Activated CD4-positive, alpha-beta T cell treated with anti-CD3 and anti-CD28 coated beads, Interleukin-2, Interleukin-6, amounts not matched to agents 100 ng/mL and 50 ng/mL, durations not matched to agents 16 hours and 8 hours (primary cell): Measurements from ENCODE around the gene DEAF1.
A peak's percentile ranks its signal among the peaks of the same experiment; 100 is the strongest.
"Not testable (repeated sequence)": the region's sequence is repeated elsewhere in the genome, so short reads cannot be mapped to it uniquely, and the experiment has no call there.

Experiments used
- DNase-seq: peaks from one replicate; pipeline ENCODE4 v3.0.0-alpha.2; 2020

Gene DEAF1

DNA sequence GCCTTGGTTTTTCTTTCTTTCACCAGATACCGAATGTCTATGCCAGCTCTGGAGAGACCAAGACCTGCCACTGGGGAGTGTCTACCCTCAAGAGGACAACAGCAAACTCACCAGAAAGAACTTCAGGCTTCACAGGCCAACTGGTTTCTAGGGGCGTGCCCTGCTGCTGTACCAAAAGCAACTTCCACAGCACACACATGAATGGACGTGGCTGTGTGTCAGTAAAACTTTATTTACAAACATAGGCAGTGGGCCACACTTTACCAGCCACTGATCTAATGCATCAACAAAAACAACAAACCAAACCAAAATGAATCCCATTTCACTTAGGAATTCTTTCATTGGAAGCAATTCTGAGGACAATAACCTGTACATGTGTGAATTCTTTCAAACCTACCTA, 16.7 kb downstream of the DEAF1 start:
- no peak for DNase-seq

DNA sequence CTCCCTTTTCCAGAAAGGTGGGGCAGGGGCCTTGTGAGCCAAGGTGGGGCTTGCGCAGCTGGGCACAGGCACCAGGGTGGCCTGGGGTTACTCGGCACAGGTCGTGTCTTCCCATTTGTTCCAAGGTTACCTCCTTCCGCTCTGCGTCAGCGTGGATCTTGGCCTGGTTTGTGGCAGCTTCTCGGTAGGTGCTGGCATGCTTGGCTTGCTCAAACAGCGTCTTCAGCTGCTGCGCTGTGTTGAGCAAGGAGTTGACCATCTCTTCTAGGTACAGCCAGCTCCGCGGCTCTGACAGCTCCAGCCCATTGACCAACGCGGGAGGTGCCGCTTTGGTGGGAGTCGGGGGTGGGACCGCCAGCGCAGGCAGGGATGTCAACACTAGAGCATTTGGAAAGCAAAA, 20.6 kb downstream of the DEAF1 start:
- no peak for DNase-seq

DNA sequence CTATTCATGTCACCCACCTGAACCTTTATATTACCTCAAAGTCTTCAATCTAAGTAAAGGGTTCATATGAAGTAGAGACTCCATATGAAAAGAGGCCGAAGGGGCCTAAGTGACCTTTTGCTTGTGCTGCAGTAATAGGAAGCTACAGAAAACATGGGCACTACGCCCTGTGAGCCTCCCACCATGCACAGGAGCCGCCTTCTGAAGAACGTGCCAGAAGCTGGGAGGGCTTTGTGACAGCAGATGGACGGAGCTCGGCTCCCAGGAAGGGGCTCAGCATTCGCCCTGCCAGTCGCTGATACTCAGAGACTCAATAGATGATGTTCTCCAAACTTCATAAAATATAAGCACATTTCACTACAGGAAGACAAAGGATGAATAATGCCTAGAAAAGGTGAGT, 21.2 kb downstream of the DEAF1 start:
- no peak for DNase-seq

DNA sequence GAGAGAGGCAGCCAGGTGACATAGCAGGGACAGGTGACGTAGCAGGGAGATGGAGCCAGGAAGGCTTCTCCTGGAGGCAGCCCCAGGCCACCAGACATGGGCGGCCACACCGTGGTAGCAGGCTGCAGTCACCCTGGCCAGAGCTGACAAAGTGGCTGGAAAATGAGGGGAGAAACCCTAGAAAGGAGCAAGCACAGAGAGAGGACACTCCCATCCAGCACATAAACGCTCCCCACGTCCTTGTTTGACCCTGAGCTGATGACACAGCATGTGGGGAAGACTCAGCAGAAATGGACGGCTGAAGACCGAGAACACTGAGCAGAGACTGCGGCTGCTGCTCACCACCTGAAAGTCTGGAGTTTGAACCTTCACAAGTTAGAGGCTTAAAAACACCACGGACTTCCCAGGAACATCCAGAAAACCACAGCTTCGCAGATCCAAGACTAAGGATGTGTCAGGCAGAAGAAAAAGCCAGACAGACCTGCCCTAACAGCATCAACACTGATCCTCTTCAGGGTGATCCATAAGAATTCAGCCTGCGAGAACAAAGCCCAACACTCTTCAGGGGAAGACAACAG, 29.2 kb downstream of the DEAF1 start:
- DNase-seq, result no peak

DNA sequence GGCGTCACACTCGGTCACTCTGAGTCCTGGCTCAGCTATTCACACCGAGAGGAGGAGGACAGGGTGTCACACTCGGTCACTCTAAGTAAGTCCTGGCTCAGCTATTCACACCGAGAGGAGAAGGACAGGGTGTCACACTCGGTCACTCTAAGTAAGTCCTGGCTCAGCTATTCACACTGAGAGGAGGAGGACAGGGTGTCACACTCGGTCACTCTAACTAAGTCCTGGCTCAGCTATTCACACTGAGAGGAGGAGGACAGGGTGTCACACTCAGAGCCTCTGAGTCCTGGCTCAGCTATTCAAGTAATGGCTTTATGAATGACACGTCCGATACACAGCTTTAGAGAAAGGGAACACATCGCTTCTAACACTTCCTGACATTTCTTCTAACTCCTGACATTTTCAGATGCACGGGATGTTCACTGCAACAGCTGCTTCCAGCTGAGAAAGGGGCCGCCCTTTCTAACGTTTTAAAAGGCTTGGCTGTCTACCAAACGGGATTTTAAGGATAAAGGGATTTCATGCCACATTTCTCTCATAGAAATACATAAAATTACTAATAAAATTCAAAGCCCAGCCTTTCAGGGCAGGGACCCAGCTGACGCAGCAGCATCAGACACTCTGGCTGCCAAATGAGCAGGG, 29.8 kb downstream of the DEAF1 start:
- no peak for DNase-seq

DNA sequence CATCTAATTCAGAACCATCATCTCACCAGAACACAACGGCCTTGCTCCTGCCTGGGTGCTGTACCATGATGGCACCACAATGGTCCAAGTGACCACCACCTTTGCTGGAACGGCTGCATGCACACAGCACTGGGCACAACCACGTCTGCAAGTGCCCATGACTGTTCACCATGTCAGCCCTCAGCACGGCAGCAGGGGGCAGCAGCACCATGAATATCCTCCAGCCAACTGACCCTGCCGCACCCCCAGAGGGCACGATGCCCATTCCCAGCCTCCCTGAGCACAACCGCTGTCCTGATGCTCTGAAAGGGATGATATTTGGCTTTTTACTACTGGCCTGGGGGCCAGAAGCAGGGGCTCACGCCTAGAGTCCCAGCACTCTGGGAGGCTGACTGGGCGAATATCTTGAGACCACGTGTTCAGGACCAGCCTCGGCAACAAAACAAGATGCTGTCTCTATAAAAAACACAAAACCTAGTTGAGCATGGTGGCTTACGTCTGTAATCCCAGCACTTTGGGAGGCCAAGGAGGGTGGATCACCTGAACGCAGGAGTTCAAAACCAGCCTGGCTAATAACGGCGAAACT, 32.2 kb downstream of the DEAF1 start:
- peak; percentile 43 for DNase-seq

DNA sequence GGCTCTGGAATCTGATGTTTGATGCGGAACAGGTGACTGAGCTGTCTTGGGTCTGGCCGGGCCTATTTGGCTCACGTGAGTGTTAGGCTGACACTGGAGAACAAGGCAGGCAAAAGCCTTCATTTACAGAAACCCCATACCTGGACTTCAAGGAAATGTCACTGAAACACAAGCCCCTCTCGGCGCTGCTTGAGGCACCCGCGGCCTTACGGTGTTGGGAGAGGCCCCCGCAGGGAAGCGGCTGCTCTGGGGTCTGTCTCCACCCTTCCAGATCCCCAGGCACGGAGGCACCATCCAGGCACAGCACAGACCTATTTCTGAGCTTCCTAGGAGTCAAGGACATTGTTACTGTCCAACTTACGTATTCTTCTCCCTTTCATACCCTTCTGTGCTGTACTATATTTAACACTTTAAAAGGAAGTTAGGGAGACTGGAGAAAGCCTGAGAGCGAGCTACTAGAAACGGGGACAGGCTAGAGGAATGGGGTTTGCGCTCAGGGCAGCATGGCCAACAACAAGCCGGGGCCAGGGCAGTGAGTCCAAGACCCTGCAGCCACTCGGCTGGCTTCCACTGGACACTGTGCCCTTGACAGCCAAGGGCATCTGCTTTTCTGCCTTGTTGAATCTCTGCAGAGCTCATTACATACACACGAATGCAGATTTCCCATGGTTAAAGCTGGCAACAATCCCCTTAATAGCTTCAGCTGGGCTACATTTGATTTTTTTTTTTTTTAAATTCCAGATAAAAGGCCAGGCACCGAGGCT, 34.2 kb downstream of the DEAF1 start:
- no peak for DNase-seq

DNA sequence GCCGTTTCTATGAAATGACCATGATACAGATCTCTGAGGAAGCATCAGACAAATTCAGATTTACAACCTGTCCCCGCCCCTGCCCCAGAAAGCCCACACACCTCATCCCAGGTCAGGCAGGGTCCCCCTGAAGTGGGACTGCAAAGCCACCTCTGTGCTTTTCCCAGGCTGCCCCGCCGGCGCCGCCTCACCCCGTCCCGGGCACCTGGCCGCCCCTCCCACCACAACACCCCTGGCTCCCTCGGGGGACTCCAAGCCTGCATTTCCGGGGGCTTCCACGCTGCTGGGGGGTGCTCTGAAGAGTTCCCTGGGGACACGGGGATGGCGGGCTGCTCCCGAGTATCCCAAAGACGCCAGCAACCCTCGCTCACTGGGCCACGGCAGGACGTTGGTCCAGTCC, 34.7 kb downstream of the DEAF1 start:
- no peak for DNase-seq

DNA sequence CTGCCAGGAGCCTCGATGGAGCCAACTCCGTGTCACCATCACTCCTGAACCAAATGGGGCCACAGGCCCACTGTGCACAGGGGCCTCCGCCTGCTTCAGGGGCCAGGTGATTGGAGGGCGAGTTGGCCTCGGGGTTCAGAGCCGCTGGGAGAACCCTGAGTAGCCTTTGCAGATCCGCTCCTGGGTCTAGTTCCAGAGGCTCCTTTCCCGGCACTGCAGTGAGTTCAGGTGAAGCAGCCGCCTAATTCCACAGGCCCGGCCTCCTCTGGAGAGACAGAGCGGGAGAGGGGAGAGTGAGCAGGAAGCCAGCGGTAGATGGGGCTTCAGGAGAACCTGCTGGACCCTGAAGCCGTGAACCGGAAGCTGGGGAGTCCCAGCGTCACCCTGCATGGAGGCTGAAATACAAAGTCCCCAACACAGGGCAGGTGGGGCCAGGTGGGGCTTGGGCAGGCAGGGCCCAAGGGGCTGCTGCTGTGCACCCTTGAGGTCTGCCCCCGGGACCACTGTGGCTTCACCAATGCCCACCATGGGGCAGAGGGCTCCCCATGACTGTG, 35.4 kb downstream of the DEAF1 start:
- DNase-seq, result no peak

DNA sequence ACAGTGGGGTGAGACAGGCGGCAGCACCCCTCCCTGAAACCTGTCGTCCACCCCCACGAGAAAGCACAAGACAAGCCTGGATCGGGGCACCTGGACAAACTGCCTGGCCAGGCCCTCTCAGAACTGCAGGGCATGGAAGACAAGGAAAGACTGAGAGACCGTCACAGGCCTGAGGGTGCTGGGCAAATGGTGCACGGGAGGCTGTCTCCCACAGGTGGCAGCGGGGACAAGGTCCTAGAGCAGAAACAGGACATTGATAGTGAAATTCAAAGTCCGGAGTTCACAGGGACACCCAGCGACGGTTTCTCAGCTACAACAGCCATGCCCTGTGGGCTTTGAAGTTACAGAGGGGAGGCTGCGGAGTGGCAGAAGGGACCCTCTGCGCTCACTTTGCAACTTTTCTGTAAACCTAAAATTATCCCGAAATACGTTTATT, 37.3 kb downstream of the DEAF1 start:
- DNase-seq, result no peak

DNA sequence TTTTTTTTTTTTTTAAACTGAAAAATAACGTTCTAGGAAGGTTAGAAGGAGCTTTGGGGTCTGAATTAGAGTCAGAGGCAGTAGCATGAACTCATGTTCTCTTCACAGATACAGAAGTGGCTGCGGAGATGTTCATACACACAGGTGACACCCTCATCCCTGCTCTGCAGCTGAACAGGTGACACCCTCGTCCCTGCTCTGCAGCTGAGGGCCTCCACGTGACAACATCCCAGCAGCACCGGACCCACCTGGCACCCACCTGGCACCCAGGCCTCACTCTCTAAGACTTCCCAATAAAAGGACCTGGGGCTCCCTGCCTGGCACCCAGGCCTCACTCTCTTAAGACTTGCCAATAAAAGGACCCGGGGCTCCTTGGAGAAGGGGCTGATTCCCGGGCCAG, 38.2 kb downstream of the DEAF1 start:
- no peak for DNase-seq

DNA sequence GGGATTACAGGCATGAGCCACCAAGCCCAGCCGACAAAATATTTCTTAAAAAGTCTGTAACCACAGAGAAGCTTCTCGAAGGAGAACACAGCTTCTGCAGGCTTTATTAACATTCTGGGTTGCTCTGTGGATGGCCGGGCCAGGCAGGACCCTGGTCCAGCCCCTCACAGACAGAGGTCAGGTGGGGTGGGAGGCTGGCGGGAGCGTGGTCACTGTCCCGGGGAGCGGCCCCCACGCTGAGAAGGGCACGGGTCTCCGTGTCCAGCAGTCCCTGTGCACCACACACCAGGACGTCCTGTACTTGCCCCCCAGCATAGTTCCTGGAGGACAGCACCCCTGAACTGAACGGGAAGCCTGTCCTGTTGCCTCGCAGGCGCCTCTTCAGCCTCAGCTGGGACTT, 38.6 kb downstream of the DEAF1 start:
- no peak for DNase-seq

DNA sequence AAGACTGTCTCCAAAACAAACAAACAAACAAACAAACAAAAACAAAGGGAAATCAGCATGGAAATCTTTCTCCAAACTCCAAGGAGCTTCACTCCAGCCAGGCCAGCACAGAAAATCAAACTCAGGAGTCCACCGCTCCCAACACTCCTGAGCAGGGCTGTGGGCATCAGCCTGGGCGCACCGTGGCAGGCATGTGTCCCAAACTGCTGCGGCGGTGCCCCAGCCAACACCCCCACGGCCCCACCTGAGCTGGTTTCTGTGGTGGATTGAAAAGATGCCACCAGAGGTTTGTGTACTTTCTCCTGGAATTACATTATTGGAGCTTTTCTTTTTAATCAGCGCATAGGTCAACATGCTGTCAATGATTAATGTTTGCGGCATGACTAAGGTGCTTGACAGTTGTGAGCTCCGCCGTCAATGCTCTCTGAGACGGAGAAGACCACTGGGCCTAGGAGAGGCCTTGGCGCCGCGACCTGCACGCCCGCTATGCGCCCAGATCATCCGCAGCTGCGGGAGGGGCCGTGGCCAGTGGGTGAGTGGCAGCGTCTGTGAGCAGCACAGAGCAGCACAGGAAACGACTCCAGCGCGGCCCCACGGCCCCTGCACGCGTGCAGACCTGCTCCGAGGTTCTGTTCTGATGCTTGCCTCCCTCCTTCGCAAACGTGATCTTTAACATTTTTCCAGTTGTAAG, 39.8 kb downstream of the DEAF1 start:
- no peak for DNase-seq

DNA sequence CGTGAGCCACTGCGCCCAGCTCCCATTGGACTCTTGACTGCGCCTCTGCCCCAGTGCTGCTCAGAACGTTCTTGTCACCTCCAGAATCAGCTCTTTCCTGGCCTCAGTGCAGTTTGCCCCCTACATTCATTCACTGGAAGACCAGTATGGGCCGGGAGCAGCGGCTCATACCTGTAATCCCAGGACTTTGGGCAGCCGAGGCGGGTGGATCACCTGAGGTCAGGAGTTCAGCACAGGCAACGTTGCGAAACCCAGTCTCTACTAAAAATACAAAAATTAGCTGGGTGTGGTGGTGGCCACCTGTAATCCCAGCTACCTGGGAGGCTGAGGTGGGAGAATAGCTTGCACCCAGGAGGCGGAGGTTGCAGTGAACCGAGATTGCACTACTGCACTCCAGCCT, 40.6 kb downstream of the DEAF1 start:
- not testable (repeated sequence) for DNase-seq

DNA sequence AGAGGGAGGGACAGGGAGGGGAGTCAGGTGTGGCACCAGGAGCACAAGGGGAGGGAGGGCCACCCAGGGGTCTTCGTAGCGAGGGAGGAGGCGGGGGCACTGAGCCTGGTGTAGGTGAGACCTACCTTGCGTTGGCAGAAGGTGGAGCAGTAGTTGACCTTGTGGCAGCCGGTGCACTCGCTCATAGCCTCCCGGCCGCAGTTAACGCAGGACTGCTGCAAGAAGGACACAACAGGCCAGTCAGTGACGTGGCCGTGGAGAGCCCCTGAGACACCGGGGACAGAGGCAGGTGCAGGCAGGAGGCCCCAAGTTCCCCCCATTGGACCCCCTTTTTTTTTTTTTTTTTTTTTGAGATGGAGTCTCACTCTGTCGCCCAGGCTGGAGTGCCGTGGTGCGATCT, 41.2 kb downstream of the DEAF1 start:
- no peak for DNase-seq

DNA sequence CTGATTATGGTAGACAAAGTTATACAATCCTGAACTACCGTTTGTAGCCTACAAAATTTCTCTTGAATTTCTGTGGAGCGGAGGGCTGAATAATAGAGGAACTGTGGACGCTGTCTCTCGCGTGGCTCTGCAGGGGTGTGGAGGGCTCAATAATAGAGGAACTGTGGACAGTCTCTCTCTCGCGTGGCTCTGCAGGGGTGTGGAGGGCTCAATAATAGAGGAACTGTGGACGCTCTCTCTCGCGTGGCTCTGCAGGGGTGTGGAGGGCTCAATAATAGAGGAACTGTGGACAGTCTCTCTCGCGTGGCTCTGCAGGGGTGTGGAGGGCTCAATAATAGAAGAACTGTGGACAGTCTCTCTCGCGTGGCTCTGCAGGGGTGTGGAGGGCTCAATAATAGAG, 41.9 kb downstream of the DEAF1 start:
- not testable (repeated sequence) for DNase-seq

DNA sequence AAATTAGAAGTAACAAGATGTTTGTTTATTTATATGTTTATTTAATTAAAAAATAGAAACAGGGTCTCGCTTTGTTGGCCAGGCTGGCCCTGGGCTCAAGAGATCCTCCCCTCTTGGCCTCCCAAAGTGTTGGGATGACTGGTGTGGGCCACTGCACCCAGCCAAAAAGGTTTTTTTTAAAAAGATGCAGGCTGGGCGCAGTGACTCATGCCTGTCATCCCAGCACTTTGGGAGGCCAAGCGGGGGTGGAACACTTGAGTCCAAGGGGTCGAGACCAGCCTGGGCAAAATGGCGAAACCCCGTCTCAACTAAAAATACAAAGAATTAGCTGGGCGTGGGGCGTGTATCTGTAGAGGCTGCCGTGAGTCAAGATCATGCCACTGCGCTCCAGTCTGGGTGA, 44.5 kb downstream of the DEAF1 start:
- DNase-seq, result no peak

DNA sequence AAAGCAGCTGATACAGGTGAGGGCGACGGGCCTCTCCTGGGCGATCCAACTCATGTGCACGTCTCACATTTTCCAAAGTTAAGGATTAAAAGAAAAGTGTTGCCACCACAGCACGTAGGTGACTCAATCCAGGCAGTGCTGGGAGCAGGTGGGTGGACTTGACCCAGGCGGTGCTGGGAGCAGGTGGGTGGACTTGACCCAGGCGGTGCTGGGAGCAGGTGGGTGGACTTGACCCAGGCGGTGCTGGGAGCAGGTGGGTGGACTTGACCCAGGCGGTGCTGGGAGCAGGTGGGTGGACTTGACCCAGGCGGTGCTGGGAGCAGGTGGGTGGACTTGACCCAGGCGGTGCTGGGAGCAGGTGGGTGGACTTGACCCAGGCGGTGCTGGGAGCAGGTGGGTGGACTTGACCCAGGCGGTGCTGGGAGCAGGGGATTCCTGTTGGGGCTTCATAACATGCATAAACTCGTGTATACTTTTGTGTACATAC, 47.3 kb downstream of the DEAF1 start:
- not testable (repeated sequence) for DNase-seq

DNA sequence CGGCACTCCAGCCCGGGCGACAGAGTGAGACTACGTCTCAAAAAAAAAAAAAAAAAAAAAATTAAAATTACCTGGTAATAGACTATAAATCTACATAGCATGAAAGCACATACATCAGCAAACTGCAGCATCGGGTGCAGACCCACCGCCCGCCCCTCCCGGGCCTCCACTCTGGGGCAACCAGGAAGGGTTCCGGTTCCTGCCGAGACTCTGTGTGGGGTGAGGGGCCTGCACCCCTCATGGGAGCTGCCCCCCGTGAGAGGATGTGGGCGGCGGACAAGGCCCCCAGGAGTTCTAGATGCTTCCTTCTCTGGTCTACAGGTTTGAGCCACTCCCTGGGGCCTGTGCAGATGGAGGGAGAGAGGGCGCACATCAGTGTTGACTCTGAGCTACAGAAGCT, 48.8 kb downstream of the DEAF1 start:
- no peak for DNase-seq

DNA sequence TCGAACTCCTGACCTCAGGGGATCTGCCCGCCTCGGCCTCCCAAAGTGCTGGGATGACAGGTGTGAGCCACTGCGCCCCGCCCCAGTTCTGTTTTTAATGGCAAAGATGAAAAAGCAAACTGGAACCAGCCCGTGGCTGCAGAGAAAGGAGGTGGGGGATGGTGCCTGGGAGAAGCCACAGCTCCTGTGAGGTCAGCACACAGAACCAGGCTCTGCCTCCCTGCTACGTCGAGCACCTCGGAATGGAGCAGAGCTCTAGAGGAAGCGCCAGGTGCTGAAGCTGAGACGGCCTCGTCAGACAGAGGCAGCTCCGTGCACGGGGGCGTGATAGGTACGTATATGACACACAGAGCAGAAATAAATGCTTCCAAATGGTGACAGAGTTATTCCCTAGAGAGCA, 49.5 kb downstream of the DEAF1 start:
- no peak for DNase-seq

DNA sequence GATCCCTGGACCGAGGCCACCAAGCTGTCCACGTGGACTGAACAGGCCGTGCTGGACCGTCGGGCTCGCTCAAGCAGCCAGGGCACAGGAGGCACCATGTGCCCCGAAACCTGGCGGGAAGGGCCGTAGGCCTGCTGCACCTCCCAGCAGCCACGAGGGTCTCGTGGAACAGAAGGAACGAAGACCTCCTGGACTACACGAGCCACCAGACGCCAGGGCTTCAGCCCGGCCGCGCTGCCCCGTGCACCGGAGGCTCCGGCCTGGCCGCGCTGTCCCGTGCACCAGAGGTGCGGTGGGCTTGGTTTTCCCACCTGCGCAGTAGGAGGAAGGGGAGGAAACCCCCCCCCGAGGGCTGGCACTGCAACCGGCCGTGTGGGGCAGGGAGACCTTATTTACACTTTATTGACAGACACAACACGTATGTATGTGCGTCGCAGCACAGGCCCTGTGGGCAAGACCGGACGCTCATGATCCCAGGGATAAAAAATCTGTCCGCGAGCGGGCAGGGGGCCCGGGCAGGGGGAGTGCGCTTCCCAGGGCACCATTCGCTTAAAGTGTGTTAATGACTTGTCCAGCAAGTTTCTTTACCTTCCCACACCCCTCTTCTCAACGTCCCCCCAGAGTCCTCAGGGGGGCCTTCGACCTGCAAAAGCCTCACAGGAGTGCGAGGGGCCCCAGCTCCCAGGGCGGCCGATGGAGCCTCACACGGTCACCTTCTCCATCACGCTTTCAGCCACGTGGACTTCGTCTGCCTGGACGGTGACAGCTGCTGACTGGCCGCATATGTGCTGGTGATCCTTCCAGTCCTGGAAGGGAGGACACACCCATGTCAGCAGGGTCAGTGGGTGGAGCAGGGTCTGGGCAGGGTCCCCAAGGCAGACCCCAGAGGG, 50.9 kb downstream of the DEAF1 start:
- no peak for DNase-seq

DNA sequence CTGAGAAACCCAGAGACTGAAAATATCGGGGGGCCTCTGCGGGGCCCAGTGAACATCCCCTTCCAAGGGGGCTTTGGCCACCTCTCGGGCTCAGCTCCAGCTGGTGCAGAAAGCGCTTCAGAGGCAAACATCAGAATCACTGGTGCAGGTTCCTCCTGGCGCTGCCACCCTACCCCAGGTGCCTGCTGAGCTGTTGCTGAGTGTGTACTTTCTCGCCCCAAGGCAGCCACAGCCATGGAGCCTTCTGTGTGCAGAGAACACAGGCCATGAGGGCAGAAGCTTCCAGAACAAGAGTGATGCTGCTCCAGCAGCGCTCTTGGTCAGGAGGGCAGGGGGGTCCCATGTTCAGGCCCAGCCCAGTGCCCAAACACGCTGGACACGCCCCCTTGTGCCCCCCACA, 51.7 kb downstream of the DEAF1 start:
- DNase-seq, result no peak
